Diencephalon (tissue), 1 donor: ENCODE results near the gene WFDC13. TPM values are rescaled to one million over a fixed set of nuclear protein-coding genes. Genes with fewer than 3 reads are reported as not detected.

Source experiments
- small RNA-seq: library from RNA; depleted of rRNA; stranded (forward); fragments of <200 nt; gene quantifications from one replicate; pipeline ENCODE3, GENCODE V24; 2014
- total RNA-seq: library from RNA; depleted of rRNA; stranded (reverse); fragments of >200 nt; gene quantifications from one replicate; pipeline ENCODE4 v1.2.3, GENCODE V29; 2014

Gene WFDC13
- total RNA-seq: not detected

GRCh38 chr20:45701873-45702272 is at the start of gene WFDC13:
Gene WFDC13, plus strand, starts transcription at chr20:45702038. Its CDS starts 86 bp downstream, at chr20:45702124.

GRCh38 chr20:45670139-45670538 is 31.7 kb upstream of the WFDC13 start, which contains the start of gene WFDC11:
Gene WFDC11, minus strand, starts transcription at chr20:45670239. Its CDS starts 19,639 bp downstream, at chr20:45650600.

GRCh38 chr20:45704969-45705637 is 3.3 kb downstream of the WFDC13 start, which contains the start of gene WFDC10B:
Gene WFDC10B, minus strand, starts transcription at chr20:45705019. Its CDS starts 19,027 bp downstream, at chr20:45685992.

GRCh38 chr20:45722047-45722446 is 20.2 kb downstream of the WFDC13 start, which contains the start of gene SPINT4:
Gene SPINT4, plus strand, starts transcription at chr20:45722347. Its CDS starts 21 bp downstream, at chr20:45722368.

Small RNAs within 50 kb of the gene (small RNA-seq; reads per million reads assigned to genes)
- gene MIR3617 (0.10 reads per million), gene SPINT5P (not detected)

Other genes starting within 250 kb of the WFDC13 start
- gene WFDC2, start 232.3 kb upstream of the WFDC13 start, total RNA-seq: 9.0 TPM
- gene SPINT3, start 186.4 kb upstream of the WFDC13 start, total RNA-seq: not detected
- gene WFDC6, start 162.6 kb upstream of the WFDC13 start, total RNA-seq: not detected
- not detected for gene EPPIN, start 154.6 kb upstream of the WFDC13 start, total RNA-seq
- not detected for gene WFDC8, start 122.8 kb upstream of the WFDC13 start, total RNA-seq
- not detected for gene WFDC10A, start 72.3 kb upstream of the WFDC13 start, total RNA-seq
- gene WFDC9, start 70.8 kb upstream of the WFDC13 start, total RNA-seq: not detected
- gene WFDC11, start 31.8 kb upstream of the WFDC13 start, total RNA-seq: not detected
- not detected for gene WFDC10B, start 3.0 kb downstream of the WFDC13 start, total RNA-seq
- gene SPINT4, start 20.3 kb downstream of the WFDC13 start, total RNA-seq: not detected
- gene WFDC3, start 89.8 kb downstream of the WFDC13 start, total RNA-seq: 0.69 TPM
- 12.5 TPM for gene DNTTIP1, start 89.9 kb downstream of the WFDC13 start, total RNA-seq
- 7.6 TPM for gene UBE2C, start 110.6 kb downstream of the WFDC13 start, total RNA-seq
- gene TNNC2, start 125.3 kb downstream of the WFDC13 start, total RNA-seq: not detected
- gene SNX21, start 131.8 kb downstream of the WFDC13 start, total RNA-seq: 21.0 TPM
- 40.4 TPM for gene ACOT8, start 155.4 kb downstream of the WFDC13 start, total RNA-seq
- gene ZSWIM3, start 155.6 kb downstream of the WFDC13 start, total RNA-seq: 13.8 TPM
- 6.7 TPM for gene ZSWIM1, start 179.2 kb downstream of the WFDC13 start, total RNA-seq
- 1.6 TPM for gene SPATA25, start 185.6 kb downstream of the WFDC13 start, total RNA-seq
- 4.6 TPM for gene NEURL2, start 189.2 kb downstream of the WFDC13 start, total RNA-seq
- 28.4 TPM for gene CTSA, start 189.3 kb downstream of the WFDC13 start, total RNA-seq
- gene PLTP, start 210.1 kb downstream of the WFDC13 start, total RNA-seq: 49.8 TPM
- 12.5 TPM for gene PCIF1, start 232.6 kb downstream of the WFDC13 start, total RNA-seq